Brain pericyte (primary cell): ENCODE measurements around the gene GPRASP3.

Experiments
- DNase-seq: peaks from one replicate; pipeline ENCODE4 v3.0.0-alpha.2; 2012; ENCODE audit warnings: low read depth, low spot score

GPRASP3 gene

GRCh38 chrX:102745857-102746584, 25.5 kb downstream of the GPRASP3 start:
- no peak for DNase-seq

GRCh38 chrX:102765217-102765616, 44.7 kb downstream of the GPRASP3 start:
- DNase-seq: no peak

DNA sequence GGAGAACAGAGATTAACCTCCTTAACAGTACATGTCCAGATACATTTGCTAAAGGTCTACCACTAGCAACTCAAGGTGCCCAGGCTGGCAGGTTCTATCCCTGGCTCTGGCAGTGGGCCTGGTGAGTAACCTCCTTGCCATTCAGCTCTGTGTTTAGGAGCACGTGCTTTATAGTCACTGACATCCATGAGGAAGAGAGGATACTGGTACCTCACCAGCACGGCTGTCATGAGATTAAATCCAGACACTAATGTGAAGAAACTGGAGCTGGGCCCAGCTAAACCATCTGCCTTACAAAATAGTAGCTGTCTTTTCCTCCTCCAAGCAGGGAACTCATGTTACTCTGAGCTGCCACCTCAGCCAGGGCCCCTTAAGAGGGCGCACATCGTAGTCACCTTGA, 45.3 kb downstream of the GPRASP3 start:
- DNase-seq: no peak

GRCh38 chrX:102767287-102767686, 46.7 kb downstream of the GPRASP3 start:
- DNase-seq: no peak

- peak; percentile 49 for DNase-seq
Observed at GRCh38 chrX:102768987-102769761, 48.6 kb downstream of the GPRASP3 start.
